OCI-LY3 (cell line): ENCODE data around the gene ALG2.
A peak's percentile ranks its signal among the peaks of the same experiment; 100 is the strongest.

Experiments used
- H2AFZ ChIP-seq: fragments of 200-600, 300-600 bp; shearing (Covaris generic); 2 replicates; pipeline ENCODE4 v1.6.0; 2014; ENCODE audit warnings: antibody characterized with exemption, low read depth, low read length
- H3K27ac ChIP-seq: fragments of 200-600, 300-600 bp; sonication (generic); 2 replicates; pipeline ENCODE4 v1.5.1; 2014; ENCODE audit warnings: mild to moderate bottlenecking, low read length, moderate library complexity, mixed read lengths
- H3K27me3 ChIP-seq: fragments of 200-600, 300-600 bp; sonication (generic); 2 replicates; pipeline ENCODE4 v1.6.1; 2014; ENCODE audit warnings: low read depth, low read length, mixed read lengths
- H3K36me3 ChIP-seq: fragments of 200-600, 300-600 bp; sonication (generic); replicated peaks from 2 replicates; pipeline ENCODE3; 2014; ENCODE audit warnings: low read depth, low read length, mixed read lengths
- H3K4me1 ChIP-seq: fragments of 300-600, 200-600 bp; sonication (generic); 2 replicates; pipeline ENCODE4 v1.6.1; 2014; ENCODE audit warnings: low read length, mixed read lengths
- H3K4me2 ChIP-seq: fragments of 200-600, 300-600 bp; sonication (generic); 2 replicates; pipeline ENCODE4 v1.6.1; 2014; ENCODE audit warnings: low read length, mixed read lengths
- H3K4me3 ChIP-seq: fragments of 300-600, 200-600 bp; sonication (generic); 2 replicates; pipeline ENCODE4 v1.5.1; 2014; ENCODE audit warnings: antibody characterized with exemption, mild to moderate bottlenecking, low read length, moderate library complexity
- H3K79me2 ChIP-seq: fragments of 300-600, 200-600 bp; shearing (Covaris generic); 2 replicates; pipeline ENCODE4 v1.6.1; 2014; ENCODE audit warnings: mild to moderate bottlenecking, low read length, mixed read lengths
- H3K9ac ChIP-seq: fragments of 300-600, 200-600 bp; shearing (Covaris generic); 2 replicates; pipeline ENCODE4 v1.6.0; 2014; ENCODE audit warnings: mild to moderate bottlenecking, low read length, moderate library complexity
- H3K9me3 ChIP-seq: fragments of 200-600, 300-600 bp; shearing (Covaris generic); 2 replicates; pipeline ENCODE4 v1.6.1; 2014; ENCODE audit warnings: low read length, mixed read lengths; ENCODE audit not compliant: insufficient read depth
- H4K20me1 ChIP-seq: fragments of 200-600, 300-600 bp; sonication (generic); 2 replicates; pipeline ENCODE4 v1.6.1; 2016; ENCODE audit warnings: low read length, mixed read lengths; ENCODE audit not compliant: insufficient read depth
- EZH2phosphoT487 ChIP-seq: fragments of 200-600 bp; shearing (Covaris generic); IDR thresholded peaks from 2 replicates; pipeline ENCODE4 v1.6.1; 2018; ENCODE audit warnings: antibody characterized with exemption, mixed run types, low read depth
- TF ChIP-seq, protein P1 (sequence below): fragments of 200-600, 300-600 bp; sonication (generic); IDR thresholded peaks from 2 replicates; pipeline ENCODE4 v1.5.1; 2014; ENCODE audit warnings: antibody characterized with exemption, low read length, low read depth

The ALG2 gene

DNA sequence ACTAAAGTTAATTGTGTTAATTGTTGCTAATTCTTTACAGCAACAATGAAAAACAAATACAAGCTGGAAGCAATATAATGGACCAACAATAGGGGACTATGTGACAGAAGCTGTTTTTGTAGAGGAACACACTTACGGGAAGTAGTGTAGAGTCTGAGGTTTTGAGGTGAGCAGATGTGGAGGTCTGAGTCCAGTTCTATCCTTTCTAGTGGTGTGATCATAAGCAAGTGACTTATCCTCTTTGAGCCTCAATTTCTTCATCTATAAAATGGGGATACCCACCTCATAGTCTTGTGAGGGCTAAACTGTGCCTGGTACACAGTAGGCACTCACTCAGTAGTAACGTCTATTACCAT is 28.3 kb downstream of the ALG2 start:
- H3K4me2 ChIP-seq, result peak overlapping the region; percentile 36
- H3K9me3 ChIP-seq, result no peaks in the 10 kb centered on the region
- no peak overlapping the region for H2AFZ ChIP-seq
- no peaks in the 10 kb centered on the region for H4K20me1 ChIP-seq
- no peaks in the 10 kb centered on the region for H3K79me2 ChIP-seq
- TF ChIP-seq EZH2phosphoT487, result no peak
- TF ChIP-seq, protein P1, sequence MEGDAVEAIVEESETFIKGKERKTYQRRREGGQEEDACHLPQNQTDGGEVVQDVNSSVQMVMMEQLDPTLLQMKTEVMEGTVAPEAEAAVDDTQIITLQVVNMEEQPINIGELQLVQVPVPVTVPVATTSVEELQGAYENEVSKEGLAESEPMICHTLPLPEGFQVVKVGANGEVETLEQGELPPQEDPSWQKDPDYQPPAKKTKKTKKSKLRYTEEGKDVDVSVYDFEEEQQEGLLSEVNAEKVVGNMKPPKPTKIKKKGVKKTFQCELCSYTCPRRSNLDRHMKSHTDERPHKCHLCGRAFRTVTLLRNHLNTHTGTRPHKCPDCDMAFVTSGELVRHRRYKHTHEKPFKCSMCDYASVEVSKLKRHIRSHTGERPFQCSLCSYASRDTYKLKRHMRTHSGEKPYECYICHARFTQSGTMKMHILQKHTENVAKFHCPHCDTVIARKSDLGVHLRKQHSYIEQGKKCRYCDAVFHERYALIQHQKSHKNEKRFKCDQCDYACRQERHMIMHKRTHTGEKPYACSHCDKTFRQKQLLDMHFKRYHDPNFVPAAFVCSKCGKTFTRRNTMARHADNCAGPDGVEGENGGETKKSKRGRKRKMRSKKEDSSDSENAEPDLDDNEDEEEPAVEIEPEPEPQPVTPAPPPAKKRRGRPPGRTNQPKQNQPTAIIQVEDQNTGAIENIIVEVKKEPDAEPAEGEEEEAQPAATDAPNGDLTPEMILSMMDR, result no peak
- H3K27me3 ChIP-seq, result no peaks in the 10 kb centered on the region
- H3K36me3 ChIP-seq, result peaks cover 6% of the 10 kb centered on the region
- H3K9ac ChIP-seq, result no peak overlapping the region
- no peak overlapping the region for H3K27ac ChIP-seq
- no peak overlapping the region for H3K4me3 ChIP-seq
- peaks cover 42% of the 10 kb centered on the region for H3K4me1 ChIP-seq

DNA sequence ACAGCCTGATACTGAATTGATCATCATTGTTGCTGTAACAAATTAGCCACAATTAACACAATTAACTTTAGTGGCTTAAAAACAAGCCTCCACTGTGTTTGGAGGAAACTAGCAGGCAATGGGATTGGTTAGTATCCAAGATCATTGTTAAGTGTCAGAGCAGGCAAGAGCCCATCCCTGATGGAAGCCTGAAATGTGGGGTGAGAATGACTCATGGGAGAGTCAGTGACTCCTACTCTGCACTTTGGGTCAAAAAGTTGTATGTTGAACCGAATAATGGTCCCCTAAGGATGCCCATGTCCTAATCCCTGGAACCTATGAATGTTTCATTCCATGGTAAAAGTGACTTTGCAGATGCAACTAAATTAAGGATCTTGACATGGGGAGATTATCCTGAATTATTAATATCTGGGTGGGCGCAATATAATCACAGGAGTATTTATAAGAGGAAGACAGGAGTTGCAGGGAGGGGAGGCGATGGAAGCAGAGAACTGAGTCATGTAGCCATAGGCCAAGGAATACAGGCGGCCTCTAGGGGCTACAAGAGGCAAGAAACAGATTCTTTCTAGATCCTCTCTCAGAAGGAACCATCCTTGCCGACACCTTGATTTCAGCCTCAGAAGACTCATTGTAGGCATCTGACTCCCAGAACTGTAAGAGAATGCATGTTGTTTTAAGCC is 28.8 kb downstream of the ALG2 start:
- Histone ChIP-seq H3K36me3 (peaks cover 6% of the 10 kb centered on the region), H3K4me1 (peaks cover 47% of the 10 kb centered on the region), H4K20me1 (no peaks in the 10 kb centered on the region), H3K4me3 (no peak overlapping the region), H3K9me3 (no peaks in the 10 kb centered on the region), H3K79me2 (no peaks in the 10 kb centered on the region), H2AFZ (no peak overlapping the region), H3K27me3 (no peaks in the 10 kb centered on the region), H3K9ac (no peak overlapping the region), H3K4me2 (peak overlapping the region; percentile 36), H3K27ac (no peak overlapping the region)
- no peak for TF ChIP-seq EZH2phosphoT487
- TF ChIP-seq, protein P1, result peak; percentile 46

DNA sequence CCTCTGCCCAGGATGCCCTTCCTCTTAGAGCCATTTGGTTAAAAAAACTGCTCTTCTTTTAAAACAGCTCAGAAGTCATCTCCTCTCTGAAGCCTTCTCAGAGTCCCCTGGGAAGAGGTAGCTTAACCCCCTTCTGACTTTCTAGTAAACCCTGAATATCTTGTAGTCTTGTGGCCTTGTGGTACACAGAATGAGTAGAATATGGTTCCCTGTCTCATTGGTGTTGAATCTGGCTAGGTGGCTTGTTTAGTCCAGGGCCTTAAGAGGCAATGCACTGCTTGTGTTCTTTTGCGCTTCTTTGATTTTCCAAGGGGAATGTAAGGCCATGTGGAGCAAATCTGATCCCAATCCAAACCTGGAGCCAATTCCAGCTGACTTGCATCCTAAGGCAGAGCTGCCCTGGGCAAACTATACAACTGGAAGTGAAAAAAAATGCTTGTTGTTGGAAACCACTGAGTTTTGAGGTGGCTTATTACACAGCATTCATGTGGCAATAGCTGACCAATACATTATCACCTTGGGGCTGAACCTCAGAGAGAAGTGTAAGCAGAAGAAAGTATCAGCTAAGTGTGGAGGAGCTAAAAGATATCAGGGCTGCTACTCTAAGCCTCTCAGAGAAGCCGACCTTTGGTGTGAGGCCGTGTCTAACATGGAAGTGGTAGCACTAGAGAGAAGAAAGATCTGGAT is 31.0 kb downstream of the ALG2 start:
- Histone ChIP-seq H3K79me2 (no peaks in the 10 kb centered on the region), H3K4me2 (no peak overlapping the region)
- TF ChIP-seq EZH2phosphoT487, result no peak
- TF ChIP-seq, protein P1, result no peak

DNA sequence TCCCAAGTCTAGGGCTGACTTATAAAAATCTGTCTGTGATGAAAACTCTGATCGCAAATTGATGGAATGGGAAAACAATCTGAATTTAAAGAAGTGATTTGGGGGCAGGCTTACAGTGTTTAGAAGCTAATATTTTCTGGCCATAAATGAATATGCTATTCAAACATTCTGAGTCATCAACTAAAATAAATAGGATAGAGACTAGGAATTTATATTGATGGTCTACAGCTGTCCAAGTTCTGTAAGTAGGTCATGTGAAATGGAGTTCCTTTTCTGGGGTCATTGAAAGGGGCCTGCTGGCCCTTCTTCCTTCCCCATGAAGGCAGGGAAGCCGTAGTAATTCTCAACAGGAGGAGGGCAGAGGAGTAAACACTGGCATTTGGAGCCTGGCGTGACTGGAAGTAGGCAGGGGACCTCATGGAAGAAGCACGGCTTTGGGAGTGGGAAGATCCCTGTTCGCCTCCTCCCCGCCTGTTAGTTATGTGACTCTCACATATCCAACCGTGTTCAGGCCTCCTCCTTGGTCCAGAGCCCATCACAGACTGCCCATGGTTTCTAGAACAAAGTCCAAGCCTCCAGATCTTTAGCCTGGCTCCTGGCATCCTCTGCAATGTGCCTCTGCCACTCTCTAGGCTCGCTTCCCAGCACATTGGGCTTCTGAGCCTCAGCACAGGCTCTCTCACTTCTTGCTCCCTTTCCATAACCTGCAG is 31.7 kb downstream of the ALG2 start:
- H3K27ac ChIP-seq, result no peak overlapping the region
- peak overlapping the region; percentile 55 for H3K4me2 ChIP-seq
- H3K36me3 ChIP-seq, result peaks cover 6% of the 10 kb centered on the region
- no peak overlapping the region for H2AFZ ChIP-seq
- no peak for TF ChIP-seq EZH2phosphoT487
- TF ChIP-seq, protein P1, result no peak
- no peak overlapping the region for H3K9ac ChIP-seq
- no peaks in the 10 kb centered on the region for H4K20me1 ChIP-seq
- H3K27me3 ChIP-seq, result no peaks in the 10 kb centered on the region
- H3K4me1 ChIP-seq, result peaks cover 68% of the 10 kb centered on the region
- no peaks in the 10 kb centered on the region for H3K79me2 ChIP-seq
- H3K4me3 ChIP-seq, result no peak overlapping the region
- H3K9me3 ChIP-seq, result no peaks in the 10 kb centered on the region

More for the DNA sequence above, 31.0 kb downstream of the ALG2 start:
- Histone ChIP-seq H3K9me3 (no peaks in the 10 kb centered on the region), H4K20me1 (no peaks in the 10 kb centered on the region), H3K4me3 (no peak overlapping the region), H3K9ac (no peak overlapping the region), H3K4me1 (peaks cover 61% of the 10 kb centered on the region), H3K27me3 (no peaks in the 10 kb centered on the region), H2AFZ (no peak overlapping the region), H3K36me3 (peaks cover 6% of the 10 kb centered on the region), H3K27ac (no peak overlapping the region)
